Measurements from ENCODE around the gene USH2A.
"Not testable (repeated sequence)": the region's sequence is repeated elsewhere in the genome, so short reads cannot be mapped to it uniquely, and the experiment has no call there.

USH2A gene

GRCh38 chr1:216044538-216044937 lies 378.7 kb downstream of the USH2A start:
- DNase-seq = no peak

GRCh38 chr1:216034506-216034905 lies 388.7 kb downstream of the USH2A start:
- peak; percentile 72 for DNase-seq

GRCh38 chr1:216032961-216033614 lies 390.2 kb downstream of the USH2A start:
- DNase-seq = no peak

GRCh38 chr1:216032284-216032683 lies 391.0 kb downstream of the USH2A start:
- no peak for DNase-seq

- DNase-seq = no peak
These were observed 394.6 kb downstream of the USH2A start for GRCh38 chr1:216028631-216029030.

GRCh38 chr1:216024546-216024945 lies 398.7 kb downstream of the USH2A start:
- no peak for DNase-seq

GRCh38 chr1:216020743-216021345 lies 402.4 kb downstream of the USH2A start:
- no peak for DNase-seq

GRCh38 chr1:216015116-216015515 lies 408.1 kb downstream of the USH2A start:
- no peak for DNase-seq

- DNase-seq = no peak
These were observed 409.2 kb downstream of the USH2A start for GRCh38 chr1:216014086-216014485.

- DNase-seq = not testable (repeated sequence)
These were observed 413.8 kb downstream of the USH2A start for GRCh38 chr1:216009456-216009855.

GRCh38 chr1:216005916-216006315 lies 417.3 kb downstream of the USH2A start:
- DNase-seq = no peak

- no peak for DNase-seq
These were observed 430.6 kb downstream of the USH2A start for GRCh38 chr1:215992620-215993019.

GRCh38 chr1:215987092-215987875 lies 436.0 kb downstream of the USH2A start:
- no peak for DNase-seq

GRCh38 chr1:215986401-215986800 lies 436.8 kb downstream of the USH2A start:
- no peak for DNase-seq

GRCh38 chr1:215983680-215984079 lies 439.6 kb downstream of the USH2A start:
- DNase-seq = no peak

- DNase-seq = no peak
These were observed 451.3 kb downstream of the USH2A start for GRCh38 chr1:215971793-215972441.

- DNase-seq = peak; percentile 63
These were observed 452.8 kb downstream of the USH2A start for GRCh38 chr1:215970406-215970805.

- DNase-seq = no peak
These were observed 459.6 kb downstream of the USH2A start for GRCh38 chr1:215963621-215964020.

- no peak for DNase-seq
These were observed 460.2 kb downstream of the USH2A start for GRCh38 chr1:215963040-215963439.

GRCh38 chr1:215958841-215959240 lies 464.4 kb downstream of the USH2A start:
- no peak for DNase-seq

- DNase-seq = peak; percentile 65
These were observed 465.6 kb downstream of the USH2A start for GRCh38 chr1:215957663-215958062.

GRCh38 chr1:215932558-215932957 lies 490.7 kb downstream of the USH2A start:
- DNase-seq = no peak

GRCh38 chr1:215926670-215927069 lies 496.6 kb downstream of the USH2A start:
- no peak for DNase-seq
